NCI-H774 (cell line): ENCODE results near the gene NEK6.

Experiments
- DNase-seq: peaks from one replicate; lab custom pipeline; 2025; lab: John Stamatoyannopoulos, UW

Gene NEK6

DNA sequence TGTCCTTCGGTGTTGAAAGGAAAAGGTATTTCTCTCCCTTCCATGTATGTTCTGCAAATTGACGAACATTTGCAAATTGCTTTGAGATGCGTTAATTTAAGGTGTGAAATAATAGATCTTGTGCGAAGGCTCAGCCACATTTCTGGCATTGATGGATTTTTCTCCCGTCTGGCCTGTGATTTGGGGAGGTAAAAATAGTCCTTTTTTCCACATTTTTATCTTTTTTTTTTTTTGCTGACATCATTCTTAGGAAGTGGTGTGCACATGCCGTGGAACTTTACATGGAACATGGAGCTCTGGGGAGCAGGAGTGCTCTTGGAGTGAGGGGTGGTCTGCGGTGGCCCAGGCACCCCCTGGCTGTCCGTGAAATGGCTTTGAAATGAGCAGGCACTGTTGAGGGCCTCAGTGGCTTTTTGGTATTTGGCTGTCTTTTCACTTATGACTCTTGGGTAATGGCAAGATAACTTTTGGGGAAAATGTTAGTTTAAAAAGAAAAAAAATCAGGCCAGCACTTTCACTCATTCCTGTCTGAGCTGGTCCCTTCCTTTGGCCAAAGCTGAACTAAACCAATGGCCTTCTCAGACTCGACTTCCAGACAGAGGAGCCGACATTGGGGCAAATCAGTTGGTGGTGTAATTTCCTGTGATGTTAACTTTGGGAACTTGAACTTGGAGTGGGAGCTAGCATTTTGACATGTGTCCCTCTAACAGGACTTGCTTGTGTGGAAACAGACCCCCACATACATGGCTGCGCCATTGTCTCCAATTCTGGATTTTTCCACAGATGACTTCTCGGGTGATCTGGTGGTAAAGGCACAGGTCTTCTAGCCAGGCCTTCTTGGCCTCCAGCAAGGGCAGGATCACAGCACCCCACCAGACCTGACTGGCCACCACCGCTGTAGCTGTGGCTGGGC, 4.2 kb downstream of the NEK6 start:
- DNase-seq, result no peak

DNA sequence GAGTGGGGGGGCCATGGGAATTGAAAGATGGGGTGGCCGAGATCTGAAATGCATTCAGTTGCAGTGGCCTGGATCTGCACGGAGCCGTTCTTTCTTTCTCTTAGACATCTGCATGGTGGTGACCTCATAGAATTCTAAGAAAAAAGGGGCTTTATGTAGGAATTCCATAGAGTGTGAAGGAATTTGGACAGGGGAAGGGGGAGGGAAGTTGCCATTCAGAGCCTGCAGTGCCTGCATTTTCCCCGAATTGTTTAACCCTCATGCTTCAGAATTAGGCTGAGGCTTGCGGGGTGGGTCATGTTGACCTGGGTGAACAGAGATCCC, 4.9 kb downstream of the NEK6 start:
- DNase-seq, result no peak

- no peak for DNase-seq
These were observed 5.5 kb downstream of the NEK6 start for GRCh38 chr9:124263213-124263612.

- DNase-seq, result no peak
These were observed 6.2 kb downstream of the NEK6 start for GRCh38 chr9:124263800-124264426.

GRCh38 chr9:124264823-124265233, 7.1 kb downstream of the NEK6 start:
- DNase-seq, result no peak

DNA sequence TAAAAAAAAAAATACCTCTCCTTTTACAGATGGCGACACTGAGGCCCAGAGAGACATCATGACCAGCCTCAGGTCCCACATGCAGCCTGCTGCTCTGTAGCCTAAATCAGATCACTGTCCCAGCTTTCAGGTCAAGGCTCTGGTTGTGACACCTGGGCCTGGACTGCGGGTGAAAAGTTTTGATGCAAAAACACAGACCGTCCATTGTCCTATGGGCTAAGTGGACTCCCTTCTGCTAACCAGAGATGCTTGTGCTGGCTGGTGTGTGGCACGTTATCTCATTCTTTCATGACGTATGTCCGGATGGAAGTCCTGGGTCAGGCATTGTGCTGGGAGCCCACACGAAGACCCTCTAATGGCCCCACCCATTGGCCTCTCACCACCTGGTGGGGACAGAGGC, 7.8 kb downstream of the NEK6 start:
- no peak for DNase-seq

DNA sequence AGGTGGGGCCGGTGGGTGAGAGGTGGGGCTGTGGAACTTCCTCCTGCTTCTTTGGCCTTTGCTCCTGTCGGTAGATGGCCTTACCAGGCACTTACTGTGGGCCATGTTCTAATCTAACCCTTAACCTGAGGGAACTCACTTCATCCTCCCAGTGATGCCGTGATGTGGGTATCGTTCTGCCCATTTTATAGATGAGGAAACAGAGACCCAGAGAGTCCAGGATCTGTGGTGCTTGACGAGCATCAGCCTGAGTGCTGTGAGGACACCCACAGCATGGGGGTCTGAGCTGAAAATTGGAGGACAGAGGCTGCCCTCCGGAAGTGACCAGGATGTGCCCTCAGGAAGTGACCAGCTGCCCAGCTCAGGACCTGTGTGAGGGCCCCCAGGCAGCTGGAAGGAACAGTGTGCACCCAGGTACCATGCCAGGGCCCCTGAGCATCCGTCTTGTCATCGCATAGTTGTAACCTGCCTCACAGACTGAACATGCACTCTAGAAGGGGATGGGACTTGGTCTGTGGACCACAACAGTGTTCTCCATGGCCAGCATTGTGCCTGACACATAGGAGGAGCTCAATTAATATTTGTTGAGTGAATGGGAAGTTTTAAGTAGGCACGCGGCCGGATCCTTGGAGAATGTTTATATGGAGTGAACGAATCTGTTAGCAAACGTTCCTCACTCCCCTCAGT, 8.5 kb downstream of the NEK6 start:
- DNase-seq, result no peak

DNA sequence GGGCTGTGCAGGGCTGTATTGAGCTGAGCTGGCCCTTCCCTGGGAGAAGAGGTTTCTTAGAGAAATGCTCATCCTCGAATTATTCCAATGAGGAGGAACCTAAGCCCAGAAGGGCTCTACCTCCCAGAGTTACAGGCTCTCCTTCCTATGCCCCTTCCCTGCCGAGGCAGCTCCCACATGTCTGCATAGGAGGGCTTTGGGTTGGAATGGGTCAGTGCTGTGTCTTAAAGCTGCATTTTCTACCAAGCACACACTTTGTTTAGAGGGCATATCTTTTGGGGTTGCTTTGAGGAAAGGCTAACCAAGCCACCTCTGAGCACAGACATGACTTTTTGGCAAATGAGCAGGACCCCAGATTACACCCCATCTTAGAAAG, 9.1 kb downstream of the NEK6 start:
- DNase-seq, result no peak

DNA sequence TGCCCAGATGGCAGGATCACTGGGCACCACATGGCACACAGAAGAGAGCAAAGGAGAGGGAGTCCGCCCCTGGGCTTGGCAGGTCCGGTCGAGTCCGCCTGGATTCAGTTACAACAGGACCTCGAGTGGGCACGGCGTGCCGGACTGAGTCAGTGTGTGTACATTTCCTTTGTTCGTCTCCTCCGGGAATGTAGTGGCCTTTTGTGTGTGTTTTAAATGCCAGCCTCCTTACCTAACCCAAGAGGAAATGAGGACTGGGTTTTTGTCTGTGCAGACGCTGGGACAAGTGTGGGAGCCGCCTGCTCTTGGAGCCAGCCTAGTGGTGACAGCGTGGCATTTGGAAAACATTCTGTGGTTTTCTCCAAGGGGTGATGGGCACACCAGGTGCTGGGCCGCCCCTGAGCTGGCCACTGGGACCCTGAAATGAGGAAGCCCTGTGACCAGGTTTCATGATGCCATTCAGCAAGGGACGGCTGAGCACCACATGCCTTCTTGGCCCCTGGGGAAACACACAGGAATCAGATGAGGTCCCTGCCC, 9.6 kb downstream of the NEK6 start:
- peak; percentile 87 for DNase-seq

DNA sequence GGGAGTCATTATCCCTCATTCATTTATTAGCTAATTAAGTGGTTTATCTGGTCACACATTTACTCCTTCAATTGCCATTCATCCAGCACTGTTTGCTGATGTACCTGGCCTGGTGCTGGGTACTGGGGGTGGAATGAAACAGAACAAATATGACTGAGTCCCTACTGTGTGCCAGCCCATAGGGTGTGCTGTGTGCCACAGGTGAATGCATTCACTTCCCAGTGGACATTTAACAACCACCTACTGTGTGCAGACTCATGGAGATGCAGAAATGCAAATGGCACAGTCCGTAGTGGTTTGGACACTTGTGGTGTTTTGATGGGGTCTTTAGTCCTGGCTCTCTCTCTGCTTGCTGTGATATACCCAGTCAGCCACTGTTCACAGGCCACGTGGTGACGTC, 10.5 kb downstream of the NEK6 start:
- no peak for DNase-seq

GRCh38 chr9:124268661-124269060, 10.9 kb downstream of the NEK6 start:
- DNase-seq, result no peak

- DNase-seq, result no peak
These were observed 11.8 kb downstream of the NEK6 start for GRCh38 chr9:124269556-124269955.

- DNase-seq, result no peak
These were observed 13.0 kb downstream of the NEK6 start for GRCh38 chr9:124270504-124271335.

GRCh38 chr9:124271660-124272059, 13.9 kb downstream of the NEK6 start:
- peak; percentile 14 for DNase-seq

GRCh38 chr9:124272118-124272517, 14.4 kb downstream of the NEK6 start:
- DNase-seq, result no peak

GRCh38 chr9:124272979-124273378, 15.2 kb downstream of the NEK6 start:
- DNase-seq, result no peak

DNA sequence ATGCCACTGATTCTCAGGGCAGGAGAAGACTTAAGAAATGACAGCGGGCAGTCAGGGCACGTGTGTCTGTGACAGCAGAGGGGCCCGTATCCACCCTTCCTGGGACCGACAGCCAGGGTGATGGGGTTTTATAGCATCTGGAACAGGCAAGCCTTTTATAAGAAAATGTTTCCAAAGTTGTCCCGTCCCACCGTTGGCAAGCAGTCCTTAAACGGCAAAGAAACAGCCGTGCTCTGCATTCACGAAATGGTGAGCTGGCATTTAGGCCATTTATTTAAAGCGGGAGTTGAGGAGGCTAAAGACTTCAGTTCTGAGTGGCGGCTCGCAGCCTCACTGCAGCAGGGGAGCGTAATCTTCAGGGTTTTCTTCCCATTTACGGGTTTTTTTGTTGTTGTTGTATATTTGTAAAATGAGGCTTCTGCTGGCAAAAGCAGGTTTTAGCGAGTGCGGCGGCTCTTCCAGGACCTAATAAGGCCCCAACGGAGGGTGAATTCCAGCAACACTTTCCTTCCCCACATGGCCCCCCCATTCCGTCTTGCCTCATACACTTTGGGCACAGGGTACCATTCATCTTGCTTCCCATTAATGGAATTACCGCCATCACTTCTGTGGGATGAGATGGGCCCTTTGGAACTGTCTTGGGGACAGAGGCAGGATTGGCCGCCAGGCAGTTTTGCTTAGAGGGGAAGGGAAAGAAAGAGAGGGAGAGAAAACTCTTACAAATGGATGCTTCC, 15.8 kb downstream of the NEK6 start:
- DNase-seq, result no peak

DNA sequence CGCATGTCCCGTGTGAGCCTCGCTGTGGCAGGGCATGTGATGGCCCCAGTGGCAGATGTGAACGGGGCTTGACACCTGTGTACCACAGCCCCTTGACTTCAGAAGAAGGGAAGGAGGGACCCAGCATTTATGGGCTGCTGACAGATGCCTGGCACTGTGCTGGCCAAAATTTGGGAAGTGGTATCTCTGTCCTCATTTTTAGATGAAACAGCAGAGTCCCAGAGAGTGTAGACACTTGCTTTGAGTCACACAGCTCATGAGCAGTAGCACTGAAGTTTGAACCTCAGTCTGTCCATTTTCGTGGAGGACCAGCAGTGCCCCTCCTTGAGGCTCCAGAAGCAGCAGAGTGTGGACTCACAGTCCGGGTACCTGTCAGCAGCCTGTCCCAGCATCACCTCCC, 16.5 kb downstream of the NEK6 start:
- DNase-seq, result no peak

DNA sequence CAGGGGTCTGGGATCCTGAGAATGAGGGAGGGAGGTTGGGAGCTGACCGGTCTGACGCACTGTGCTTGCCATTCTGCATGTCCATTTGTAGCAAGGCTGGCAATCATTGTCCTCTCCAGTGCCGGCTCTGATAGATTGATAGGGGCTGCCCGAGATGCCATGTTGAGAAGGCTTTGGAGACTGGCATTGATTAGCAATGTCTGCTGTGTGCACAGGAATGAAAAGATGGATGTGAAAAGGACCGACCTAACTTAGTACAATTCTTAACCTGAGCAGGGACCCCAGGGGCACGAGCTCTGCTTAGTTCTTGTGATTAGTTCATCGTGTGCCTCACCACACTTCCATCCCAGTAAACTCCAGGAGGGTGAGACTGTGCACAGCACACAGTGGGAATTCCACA, 17.0 kb downstream of the NEK6 start:
- no peak for DNase-seq

DNA sequence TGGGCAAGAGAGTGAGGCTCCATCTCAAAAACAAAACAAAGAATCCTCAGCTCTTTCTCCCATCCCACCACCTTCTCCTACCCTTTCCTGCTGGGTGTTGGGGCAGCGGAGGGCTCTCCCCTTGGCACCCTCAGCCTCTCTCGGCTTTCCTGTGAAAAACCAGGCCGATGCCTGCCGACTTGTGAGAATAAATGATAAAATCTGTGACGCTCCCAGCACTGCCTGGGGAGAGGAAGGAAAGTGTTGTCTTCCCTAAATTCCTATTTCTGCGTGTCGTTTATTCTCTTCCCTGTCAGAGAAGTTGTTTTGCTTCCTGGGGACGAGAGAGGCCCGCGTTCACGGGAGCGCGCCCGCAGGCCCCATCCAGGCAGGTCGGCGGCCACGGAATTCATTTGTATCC, 19.7 kb downstream of the NEK6 start:
- no peak for DNase-seq

DNA sequence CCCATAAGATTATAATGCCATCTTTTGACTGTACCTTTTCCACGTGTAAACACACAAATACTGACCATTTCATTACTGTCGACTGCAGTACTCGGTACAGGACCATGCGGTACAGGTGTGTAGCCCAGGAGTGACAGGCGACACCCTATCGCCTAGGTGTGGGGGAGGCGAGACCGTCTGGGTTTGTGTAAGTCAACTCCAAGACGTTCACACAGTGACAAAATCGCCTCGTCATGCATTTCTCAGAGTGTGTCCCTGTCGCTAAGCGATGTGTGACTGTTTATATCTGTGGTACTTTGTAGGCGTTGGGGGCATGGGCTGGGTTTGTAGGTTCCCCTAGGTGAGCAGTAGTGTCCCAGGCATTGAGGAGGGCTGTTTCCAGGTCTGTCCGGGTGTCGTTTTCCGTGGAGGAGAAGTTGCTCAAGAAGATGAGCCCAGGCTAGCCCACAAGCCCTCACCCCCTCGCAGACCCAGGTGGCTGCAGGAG, 20.3 kb downstream of the NEK6 start:
- no peak for DNase-seq
